Adrenal gland (tissue), 12 donors: Measurements from ENCODE around the gene PDLIM5. TPM values are rescaled to one million over a fixed set of nuclear protein-coding genes. Genes with fewer than 3 reads are reported as not detected.

Source experiments
- DNase-seq, 7 donors: peaks; one replicate each; pipeline ENCODE4 v3.0.0-alpha.2; 2019 to 2020
- H3K27ac ChIP-seq, 5 donors: fragments of 200-600 bp; sonication (generic) in 4 of 5; 1 replicate in 3 of 5; 2 replicates in 2 of 5; pipeline versions ENCODE4 v1.5.1 to v1.8.0; 2016 to 2020; ENCODE audit warnings: mild to moderate bottlenecking in 1 of 5
- H3K27me3 ChIP-seq: fragments of 200-600 bp; 2 replicates; pipeline ENCODE4 v1.8.0; 2021
- H3K36me3 ChIP-seq, 2 donors: fragments of 200-600 bp; replicated peaks in 1 of 2; 1 replicate in 1 of 2; 2 replicates in 1 of 2; pipeline versions ENCODE4 v1.5.1 to v1.8.0; 2018 to 2022
- H3K4me1 ChIP-seq, 2 donors: fragments of 200-600 bp; replicated peaks in 1 of 2; 1 replicate in 1 of 2; 2 replicates in 1 of 2; pipeline versions ENCODE4 v1.5.1 to v1.8.0; 2018 to 2021
- H3K4me3 ChIP-seq, 4 donors: fragments of 200-600 bp; sonication (generic) in 3 of 4; one replicate each; pipeline ENCODE4 v1.5.1; 2016 to 2018
- H3K9me3 ChIP-seq, 3 donors: fragments of 200-600 bp; sonication (generic) in 1 of 3; replicated peaks in 1 of 3; 1 replicate in 2 of 3; 2 replicates in 1 of 3; pipeline versions ENCODE4 v1.5.1 to v1.8.0; 2016 to 2021
- CTCF ChIP-seq, 6 experiments: fragments of 450-650 bp in 4 of 6; fragments of 200-600 bp in 2 of 6; sonication (generic) in 1 of 6; IDR thresholded peaks; 1 replicate in 5 of 6; 2 replicates in 1 of 6; pipeline versions ENCODE4 v1.5.1 to v1.8.0; 2016 to 2021; ENCODE audit warnings: antibody characterized with exemption in 6 of 6, mild to moderate bottlenecking in 2 of 6, moderate library complexity in 1 of 6
- POLR2A ChIP-seq, 2 donors: fragments of 450-650 bp; IDR thresholded peaks; one replicate each; pipeline ENCODE4 v1.6.1; 2017; ENCODE audit warnings: antibody characterized with exemption in 2 of 2, mild to moderate bottlenecking in 2 of 2, moderate library complexity in 1 of 2
- WGBS, 4 donors: extraction: QIAGEN DNeasy Blood & Tissue Kit in 2 of 4; methylation state at CpG; one replicate each; pipeline versions ENCODE4 v1.1.5 to v1.1.7; 2013 to 2017; 5-methylcytosine and 5-hydroxymethylcytosine counted together
- intact Hi-C, 2 donors: fragments of 100-400 bp; cut with DNase I; formaldehyde crosslinking; loops; one replicate each; pipeline versions ENCODE4 v1.14.1 to v1.15.0; 2022 to 2023
- polyA plus RNA-seq, 3 donors: library from polyadenylated mRNA; stranded (reverse); fragments of 200-250 nt in 2 of 3; fragments of 350-450 nt in 1 of 3; fragmentation: Illumina TruSeq in 1 of 3; extraction: RNeasy Lipid Tissue Mini Kit (QIAGEN cat#74804) in 1 of 3; gene quantifications; one replicate each; pipeline ENCODE4 v1.2.3, GENCODE V29; 2013 to 2014
- total RNA-seq, 9 donors: library from RNA; depleted of rRNA in 4 of 9; stranded (reverse); fragments of >200 nt in 4 of 9; fragments of 120-200 nt in 1 of 9; fragmentation: NEBNext Ultra II Directional in 1 of 9; extraction: Animal tissue kit (Norgen Biotek cat#: 25700) in 1 of 9; gene quantifications; one replicate each; pipeline versions ENCODE4 v1.1.0 to v1.2.4, GENCODE V29; 2013 to 2023
- donor health status: healthy with polysubstance abuse.
- donor health status: Bipolar disorder and iron deficiency.
- donor health status: DM: yes; HTN: yes; CAD: no.
- donor health status: DM: no; HTN: no; CAD: no.
- donor health status: DM: no; HTN: no; CAD: no.
- donor health status: DM: yes; HTN: yes; CAD: no.

PDLIM5 gene
- total and polyA plus RNA-seq, 12 donors: 26.2 to 150 (median 84.0) TPM

GRCh38 chr4:94447754-94448411 is 3.9 kb upstream of the PDLIM5 start:
- H3K4me1 ChIP-seq: peaks cover 0 to 5% of the 10 kb centered on the region in 2 donors
- intact Hi-C loops: no loop called here
- H3K27ac ChIP-seq: no peak overlapping the region
- TF ChIP-seq CTCF (IDR thresholded peaks at IDR 0.05): no peak
- no peak for TF ChIP-seq POLR2A (IDR thresholded peaks at IDR 0.05)
- H3K27me3 ChIP-seq: no peaks in the 10 kb centered on the region
- WGBS, 4 donors: 60 to 67% (median 64%) methylated on average over 3 of the region's 3 CpGs
- no peaks in the 10 kb centered on the region for H3K9me3 ChIP-seq
- no peak overlapping the region for H3K4me3 ChIP-seq
- H3K36me3 ChIP-seq: no peaks in the 10 kb centered on the region
- peak in 1 of 7 donors; percentile 19 for DNase-seq

GRCh38 chr4:94448815-94449375 is 2.8 kb upstream of the PDLIM5 start:
- H3K4me3 ChIP-seq: no peak overlapping the region
- peaks cover 0 to 14% of the 10 kb centered on the region in 2 donors for H3K4me1 ChIP-seq
- TF ChIP-seq POLR2A (IDR thresholded peaks at IDR 0.05): no peak
- no peak for TF ChIP-seq CTCF (IDR thresholded peaks at IDR 0.05)
- no peaks in the 10 kb centered on the region for H3K27me3 ChIP-seq
- WGBS, 4 donors: 83 to 90% (median 88%) methylated on average over 3 of the region's 3 CpGs
- no peak overlapping the region for H3K27ac ChIP-seq
- intact Hi-C loops: no loop called here
- no peak for DNase-seq
- no peaks in the 10 kb centered on the region for H3K36me3 ChIP-seq
- H3K9me3 ChIP-seq: no peaks in the 10 kb centered on the region

- intact Hi-C loops: loop anchor here in 1 of 2 donors (5.0 kb wide), 1 partner anchor 44 kb away; no protein-coding TSS in a partner anchor
- TF ChIP-seq CTCF (IDR thresholded peaks at IDR 0.05): no peak
- Histone ChIP-seq H3K27me3 (no peaks in the 10 kb centered on the region), H3K4me3 (peak overlapping the region in 2 of 4 donors; percentile 78 to 92), H3K36me3 (peaks cover 0 to 5% of the 10 kb centered on the region in 2 donors), H3K9me3 (no peaks in the 10 kb centered on the region), H3K27ac (peak overlapping the region in 3 of 5 donors; percentile 91 to 98 (median 94)), H3K4me1 (peaks cover 4 to 36% of the 10 kb centered on the region in 2 donors)
- 6 to 9% (median 7%) methylated on average over 16 of the region's 16 CpGs for WGBS, 4 donors
- DNase-seq: no peak
Observed at GRCh38 chr4:94451051-94451694, 569 bp upstream of the PDLIM5 start.
